Measurements from ENCODE around the gene ZNF471.

GRCh38 chr19:56537442-56537841 is 29.8 kb downstream of the ZNF471 start:
- TF ChIP-seq REST (IDR thresholded peaks at IDR 0.05; ENCODE audit: low read depth) (no peak), TAF1 (IDR thresholded peaks at IDR 0.05; ENCODE audit: low read depth) (no peak), ZBTB7A (IDR thresholded peaks at IDR 0.05; ENCODE audit: low read depth) (no peak), CEBPB (IDR thresholded peaks at IDR 0.05) (no peak), EGR1 (IDR thresholded peaks at IDR 0.05) (no peak), RAD21 (IDR thresholded peaks at IDR 0.05; ENCODE audit: low read depth) (no peak), FOXM1 (IDR thresholded peaks at IDR 0.05; ENCODE audit: borderline replicate concordance, low read depth) (no peak), TEAD4 (IDR thresholded peaks at IDR 0.05) (no peak), CREB1 (IDR thresholded peaks at IDR 0.05; ENCODE audit: low read depth) (no peak), EP300 (IDR thresholded peaks at IDR 0.05; ENCODE audit: borderline replicate concordance) (no peak), YY1 (IDR thresholded peaks at IDR 0.05; ENCODE audit: low read depth) (no peak), USF1 (IDR thresholded peaks at IDR 0.05) (no peak), MAX (IDR thresholded peaks at IDR 0.05) (no peak), NFIC (IDR thresholded peaks at IDR 0.05) (no peak)

Data from Ishikawa (cell line).